Tibial nerve (tissue), 4 donors: ENCODE data around the gene SART3.

Experiments
- EP300 ChIP-seq, 2 donors: sonication (generic); formaldehyde crosslinking; IDR thresholded peaks; one replicate each; pipeline ENCODE4 v1.6.1; 2017; ENCODE audit warnings: antibody characterized with exemption in 2 of 2, mild to moderate bottlenecking in 1 of 2
- POLR2A ChIP-seq, 2 donors: fragments of 450-650 bp; IDR thresholded peaks; one replicate each; pipeline ENCODE4 v1.6.1; 2017; ENCODE audit warnings: antibody characterized with exemption in 2 of 2, mild to moderate bottlenecking in 2 of 2, moderate library complexity in 2 of 2
- TF ChIP-seq, protein P1 (sequence below), 5 experiments: fragments of 200-600 bp in 3 of 5; fragments of 450-650 bp in 2 of 5; sonication (generic) in 3 of 5; IDR thresholded peaks; one replicate each; pipeline ENCODE4 v1.5.1; 2016 to 2019; ENCODE audit warnings: antibody characterized with exemption in 5 of 5, mild to moderate bottlenecking in 3 of 5, moderate library complexity in 2 of 5

GRCh38 chr12:108596854-108597558 lies 36.0 kb upstream of the SART3 start:
- TF ChIP-seq, protein P1, sequence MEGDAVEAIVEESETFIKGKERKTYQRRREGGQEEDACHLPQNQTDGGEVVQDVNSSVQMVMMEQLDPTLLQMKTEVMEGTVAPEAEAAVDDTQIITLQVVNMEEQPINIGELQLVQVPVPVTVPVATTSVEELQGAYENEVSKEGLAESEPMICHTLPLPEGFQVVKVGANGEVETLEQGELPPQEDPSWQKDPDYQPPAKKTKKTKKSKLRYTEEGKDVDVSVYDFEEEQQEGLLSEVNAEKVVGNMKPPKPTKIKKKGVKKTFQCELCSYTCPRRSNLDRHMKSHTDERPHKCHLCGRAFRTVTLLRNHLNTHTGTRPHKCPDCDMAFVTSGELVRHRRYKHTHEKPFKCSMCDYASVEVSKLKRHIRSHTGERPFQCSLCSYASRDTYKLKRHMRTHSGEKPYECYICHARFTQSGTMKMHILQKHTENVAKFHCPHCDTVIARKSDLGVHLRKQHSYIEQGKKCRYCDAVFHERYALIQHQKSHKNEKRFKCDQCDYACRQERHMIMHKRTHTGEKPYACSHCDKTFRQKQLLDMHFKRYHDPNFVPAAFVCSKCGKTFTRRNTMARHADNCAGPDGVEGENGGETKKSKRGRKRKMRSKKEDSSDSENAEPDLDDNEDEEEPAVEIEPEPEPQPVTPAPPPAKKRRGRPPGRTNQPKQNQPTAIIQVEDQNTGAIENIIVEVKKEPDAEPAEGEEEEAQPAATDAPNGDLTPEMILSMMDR (IDR thresholded peaks at IDR 0.05): no peak
- TF ChIP-seq EP300 (IDR thresholded peaks at IDR 0.05) (no peak), POLR2A (IDR thresholded peaks at IDR 0.05) (no peak)
